BLaER1 treated with 17β-estradiol and CSF1 and Interleukin-3, amounts not matched to agents 10 nM and 100 nM (cell line): Measurements from ENCODE around the gene FRMD4A.
A peak's percentile ranks its signal among the peaks of the same experiment; 100 is the strongest.

ENCODE experiments used
- H3K27ac ChIP-seq, 11 experiments: shearing (Covaris generic); formaldehyde crosslinking; 2 replicates each; pipeline ENCODE4 v1.8.1; 2022
- H3K27me3 ChIP-seq, 11 experiments: shearing (Covaris generic); formaldehyde crosslinking; 2 replicates each; pipeline ENCODE4 v1.8.1; 2022
- H3K36me3 ChIP-seq, 11 experiments: shearing (Covaris generic); formaldehyde crosslinking; 2 replicates each; pipeline ENCODE4 v1.8.1; 2022
- H3K4me1 ChIP-seq, 10 experiments: shearing (Covaris generic); formaldehyde crosslinking; 2 replicates each; pipeline ENCODE4 v1.8.1; 2022
- H3K4me2 ChIP-seq, 11 experiments: shearing (Covaris generic); formaldehyde crosslinking; 2 replicates each; pipeline ENCODE4 v1.8.1; 2022
- H3K4me3 ChIP-seq, 10 experiments: shearing (Covaris generic); formaldehyde crosslinking; 2 replicates each; pipeline ENCODE4 v1.8.1; 2022
- H3K9ac ChIP-seq, 11 experiments: shearing (Covaris generic); formaldehyde crosslinking; 2 replicates each; pipeline ENCODE4 v1.8.1; 2022
- H3K9me3 ChIP-seq, 11 experiments: shearing (Covaris generic); formaldehyde crosslinking; replicated peaks in 1 of 11; 2 replicates each; pipeline ENCODE4 v1.8.1; 2022
- H4K20me1 ChIP-seq, 11 experiments: shearing (Covaris generic); formaldehyde crosslinking; 2 replicates each; pipeline ENCODE4 v1.8.1; 2022
- Cebpa-rat ChIP-seq, 11 experiments: shearing (Covaris generic); IDR thresholded peaks; 2 replicates each; pipeline ENCODE4 v1.8.1; 2022

FRMD4A gene

GRCh38 chr10:13945390-13946208, 385.1 kb downstream of the FRMD4A start:
- Histone ChIP-seq H3K4me3 (no peak overlapping the region), H3K27ac (no peak overlapping the region), H3K4me1 (peaks cover 0 to 17% (median 0%) of the 10 kb centered on the region in 10 experiments; a peak in 5 of 20 replicates), H3K4me2 (peak overlapping the region in 2 of 11 experiments; percentile 32 to 42; a peak in 5 of 22 replicates), H3K36me3 (no peaks in the 10 kb centered on the region), H3K27me3 (no peaks in the 10 kb centered on the region), H3K9me3 (peaks cover 0 to 8% (median 3%) of the 10 kb centered on the region in 11 experiments; a peak in 4 of 22 replicates), H3K9ac (no peak overlapping the region), H4K20me1 (no peaks in the 10 kb centered on the region)
- no peak for TF ChIP-seq Cebpa-rat (IDR thresholded peaks at IDR 0.05)

GRCh38 chr10:13944823-13945222, 385.9 kb downstream of the FRMD4A start:
- Histone ChIP-seq H4K20me1 (no peaks in the 10 kb centered on the region), H3K4me2 (no peak overlapping the region; a peak in 1 of 22 replicates), H3K27ac (no peak overlapping the region), H3K36me3 (no peaks in the 10 kb centered on the region), H3K4me1 (peaks cover 0 to 17% (median 0%) of the 10 kb centered on the region in 10 experiments; a peak in 5 of 20 replicates), H3K9ac (no peak overlapping the region), H3K9me3 (peaks cover 0 to 13% (median 4%) of the 10 kb centered on the region in 11 experiments; a peak in 4 of 22 replicates), H3K27me3 (no peaks in the 10 kb centered on the region), H3K4me3 (no peak overlapping the region)
- TF ChIP-seq Cebpa-rat (IDR thresholded peaks at IDR 0.05) = no peak

GRCh38 chr10:13943735-13944398, 386.9 kb downstream of the FRMD4A start:
- no peaks in the 10 kb centered on the region for H3K27me3 ChIP-seq
- peaks cover 0 to 14% (median 4%) of the 10 kb centered on the region in 11 experiments; a peak in 4 of 22 replicates for H3K9me3 ChIP-seq

GRCh38 chr10:13942035-13942434, 388.7 kb downstream of the FRMD4A start:
- no peak overlapping the region for H3K4me3 ChIP-seq
- no peak overlapping the region for H3K9ac ChIP-seq
- no peak overlapping the region for H3K27ac ChIP-seq
- no peaks in the 10 kb centered on the region for H4K20me1 ChIP-seq
- H3K4me2 ChIP-seq = no peak overlapping the region
- peaks cover 0 to 14% (median 4%) of the 10 kb centered on the region in 11 experiments; a peak in 4 of 22 replicates for H3K9me3 ChIP-seq
- H3K4me1 ChIP-seq = peaks cover 0 to 17% (median 0%) of the 10 kb centered on the region in 10 experiments; a peak in 5 of 20 replicates
- H3K36me3 ChIP-seq = no peaks in the 10 kb centered on the region
- TF ChIP-seq Cebpa-rat (IDR thresholded peaks at IDR 0.05) = no peak
- no peaks in the 10 kb centered on the region for H3K27me3 ChIP-seq

More at GRCh38 chr10:13943735-13944398, 386.9 kb downstream of the FRMD4A start:
- H3K9ac ChIP-seq = no peak overlapping the region
- no peak overlapping the region for H3K4me2 ChIP-seq
- H3K36me3 ChIP-seq = no peaks in the 10 kb centered on the region
- H3K27ac ChIP-seq = no peak overlapping the region
- no peak overlapping the region for H3K4me3 ChIP-seq
- H4K20me1 ChIP-seq = no peaks in the 10 kb centered on the region
- peaks cover 0 to 17% (median 0%) of the 10 kb centered on the region in 10 experiments; a peak in 5 of 20 replicates for H3K4me1 ChIP-seq
- no peak for TF ChIP-seq Cebpa-rat (IDR thresholded peaks at IDR 0.05)

GRCh38 chr10:13939391-13939790, 391.3 kb downstream of the FRMD4A start:
- no peak overlapping the region for H3K9ac ChIP-seq
- no peak overlapping the region for H3K4me3 ChIP-seq
- TF ChIP-seq Cebpa-rat (IDR thresholded peaks at IDR 0.05) = no peak

GRCh38 chr10:13938950-13939349, 391.8 kb downstream of the FRMD4A start:
- Histone ChIP-seq H3K9ac (no peak overlapping the region), H3K36me3 (no peaks in the 10 kb centered on the region)
- TF ChIP-seq Cebpa-rat (IDR thresholded peaks at IDR 0.05) = no peak

More at GRCh38 chr10:13939391-13939790, 391.3 kb downstream of the FRMD4A start:
- H3K4me2 ChIP-seq = no peak overlapping the region
- no peak overlapping the region for H3K27ac ChIP-seq
- peaks cover 0 to 14% (median 4%) of the 10 kb centered on the region in 11 experiments; a peak in 4 of 22 replicates for H3K9me3 ChIP-seq
- H3K4me1 ChIP-seq = no peaks in the 10 kb centered on the region
- no peaks in the 10 kb centered on the region for H3K27me3 ChIP-seq
- no peaks in the 10 kb centered on the region for H3K36me3 ChIP-seq
- H4K20me1 ChIP-seq = no peaks in the 10 kb centered on the region

GRCh38 chr10:13936826-13937225, 393.9 kb downstream of the FRMD4A start:
- H3K9ac ChIP-seq = no peak overlapping the region
- no peaks in the 10 kb centered on the region for H4K20me1 ChIP-seq
- no peak for TF ChIP-seq Cebpa-rat (IDR thresholded peaks at IDR 0.05)
- H3K4me2 ChIP-seq = no peak overlapping the region
- H3K36me3 ChIP-seq = no peaks in the 10 kb centered on the region
- H3K9me3 ChIP-seq = peaks cover 0 to 14% (median 0%) of the 10 kb centered on the region in 11 experiments; a peak in 3 of 22 replicates
- H3K4me1 ChIP-seq = peaks cover 0 to 17% (median 13%) of the 10 kb centered on the region in 10 experiments; a peak in 16 of 20 replicates
- H3K4me3 ChIP-seq = no peak overlapping the region
- H3K27me3 ChIP-seq = no peaks in the 10 kb centered on the region
- H3K27ac ChIP-seq = no peak overlapping the region

More at GRCh38 chr10:13938950-13939349, 391.8 kb downstream of the FRMD4A start:
- no peaks in the 10 kb centered on the region for H3K27me3 ChIP-seq
- no peak overlapping the region for H3K4me3 ChIP-seq
- H3K27ac ChIP-seq = no peak overlapping the region
- H4K20me1 ChIP-seq = no peaks in the 10 kb centered on the region
- H3K9me3 ChIP-seq = peaks cover 0 to 14% (median 4%) of the 10 kb centered on the region in 11 experiments; a peak in 4 of 22 replicates
- H3K4me1 ChIP-seq = peaks cover 0 to 3% (median 1%) of the 10 kb centered on the region in 10 experiments; a peak in 12 of 20 replicates
- H3K4me2 ChIP-seq = no peak overlapping the region

GRCh38 chr10:13930120-13930519, 400.6 kb downstream of the FRMD4A start:
- Histone ChIP-seq H4K20me1 (no peaks in the 10 kb centered on the region), H3K9me3 (no peaks in the 10 kb centered on the region), H3K4me2 (no peak overlapping the region), H3K4me1 (peaks cover 12 to 20% (median 16%) of the 10 kb centered on the region in 10 experiments), H3K9ac (no peak overlapping the region), H3K36me3 (no peaks in the 10 kb centered on the region), H3K4me3 (no peak overlapping the region), H3K27ac (no peak overlapping the region), H3K27me3 (no peaks in the 10 kb centered on the region)
- no peak for TF ChIP-seq Cebpa-rat (IDR thresholded peaks at IDR 0.05)

GRCh38 chr10:13928451-13928850, 402.3 kb downstream of the FRMD4A start:
- Histone ChIP-seq H3K4me2 (no peak overlapping the region), H3K27ac (no peak overlapping the region), H3K36me3 (no peaks in the 10 kb centered on the region), H3K9ac (no peak overlapping the region), H3K4me1 (peaks cover 7 to 19% (median 9%) of the 10 kb centered on the region in 10 experiments; a peak in 19 of 20 replicates), H3K4me3 (no peak overlapping the region), H3K27me3 (no peaks in the 10 kb centered on the region), H3K9me3 (no peaks in the 10 kb centered on the region), H4K20me1 (no peaks in the 10 kb centered on the region)
- no peak for TF ChIP-seq Cebpa-rat (IDR thresholded peaks at IDR 0.05)
